CD4-positive, alpha-beta T cell treated with Interleukin-10 for 1 hour (primary cell): ENCODE results near the gene SMIM32.
A peak's percentile ranks its signal among the peaks of the same experiment; 100 is the strongest.

Experiments used
- DNase-seq: peaks from one replicate; pipeline ENCODE4 v3.0.0-alpha.2; 2020

Gene SMIM32

DNA sequence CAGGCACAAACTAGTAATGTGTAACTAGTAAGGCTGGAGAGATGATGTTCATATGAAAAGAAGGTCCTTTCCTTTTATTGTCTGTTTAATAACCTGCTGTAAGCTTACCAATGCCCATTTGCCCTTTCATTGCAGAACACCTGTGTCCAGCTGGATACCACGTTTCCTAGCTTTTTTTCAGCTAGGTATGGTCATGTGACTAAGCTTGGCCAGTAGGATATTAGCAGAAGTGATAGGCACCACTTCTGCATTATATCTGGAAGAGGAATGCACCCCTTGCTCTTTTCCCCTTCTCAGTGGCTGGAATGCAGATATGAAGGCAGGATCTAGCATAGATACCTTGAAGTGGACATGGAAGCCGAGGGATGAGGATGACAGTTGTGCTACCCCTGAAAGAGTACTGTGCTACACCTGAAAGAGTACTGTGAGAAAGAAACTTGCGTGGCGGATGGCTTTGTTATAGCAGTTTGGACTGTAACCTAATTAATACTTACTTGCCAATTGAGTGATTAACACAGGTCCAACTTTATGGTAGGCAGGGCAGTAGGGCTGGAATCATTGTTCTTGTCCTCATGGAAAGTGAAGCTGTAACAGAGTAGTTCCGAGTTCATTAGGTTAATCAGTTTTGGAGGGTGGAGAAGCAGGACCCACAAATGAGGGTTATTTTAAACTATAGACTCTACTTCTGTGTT is 6.8 kb downstream of the SMIM32 start:
- no peak for DNase-seq

DNA sequence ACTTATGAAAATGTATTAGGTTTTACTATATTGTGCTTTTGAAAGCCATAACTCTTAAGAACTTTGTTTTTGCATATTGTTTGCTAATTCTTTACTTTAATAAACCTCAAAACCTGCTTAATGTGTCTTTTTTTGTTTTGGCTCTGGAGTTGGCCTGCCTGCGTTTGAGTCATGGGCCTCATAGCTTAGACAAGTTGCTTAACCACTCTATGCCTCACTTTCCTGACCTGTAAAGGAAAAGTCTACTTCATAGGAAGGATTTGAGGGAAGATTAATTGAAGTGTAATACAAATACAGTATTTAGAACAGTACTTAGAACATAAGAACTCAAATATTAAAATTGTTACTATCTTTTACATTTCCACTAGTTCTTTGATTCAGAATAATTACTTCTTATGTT is 10.3 kb downstream of the SMIM32 start:
- no peak for DNase-seq

DNA sequence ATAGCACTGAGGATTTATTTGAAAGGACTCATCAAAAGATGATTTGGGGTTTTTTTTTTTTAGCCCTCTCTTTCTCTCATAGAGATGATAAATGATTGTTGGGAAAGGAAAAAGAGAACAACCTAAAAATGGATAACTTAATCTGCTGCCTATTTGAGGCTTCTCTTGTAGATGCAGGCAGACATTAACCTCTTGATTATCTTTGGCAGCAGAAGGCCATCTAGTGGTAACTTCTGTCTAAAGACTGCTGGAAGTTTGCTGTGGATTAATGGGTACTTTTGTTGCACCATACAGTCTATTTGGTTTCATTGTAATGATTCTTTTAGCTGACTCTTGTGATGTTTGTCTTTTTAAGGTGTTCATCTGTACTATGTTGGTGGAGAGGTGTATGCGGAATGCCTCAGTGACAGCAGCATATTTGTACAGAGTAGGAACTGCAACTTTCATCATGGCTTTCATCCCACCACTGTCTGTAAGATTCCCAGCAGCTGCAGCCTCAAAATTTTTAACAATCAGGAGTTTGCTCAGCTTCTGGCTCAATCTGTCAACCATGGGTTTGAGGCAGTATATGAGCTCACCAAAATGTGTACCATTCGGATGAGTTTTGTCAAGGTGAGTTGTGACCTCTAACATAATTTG is 18.8 kb downstream of the SMIM32 start:
- peak; percentile 18 for DNase-seq

DNA sequence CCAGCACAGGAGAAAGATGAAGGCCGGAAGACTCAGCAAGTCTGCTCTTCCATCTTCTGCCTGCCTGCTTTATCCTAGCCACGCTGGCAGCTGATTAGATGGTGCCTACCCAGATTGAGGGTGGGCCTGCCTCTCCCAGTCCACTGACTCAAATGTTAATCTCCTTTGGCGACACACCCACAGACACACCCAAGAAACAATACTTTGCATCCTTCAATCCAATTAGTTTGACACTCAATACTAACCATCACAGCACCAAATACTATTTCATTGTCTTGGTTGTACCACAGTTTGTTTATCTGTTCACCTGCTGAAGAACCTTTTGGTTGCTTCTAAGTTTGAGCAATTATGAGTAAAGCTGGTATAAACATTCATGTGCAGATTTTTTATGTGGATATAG is 23.7 kb downstream of the SMIM32 start:
- DNase-seq: no peak

DNA sequence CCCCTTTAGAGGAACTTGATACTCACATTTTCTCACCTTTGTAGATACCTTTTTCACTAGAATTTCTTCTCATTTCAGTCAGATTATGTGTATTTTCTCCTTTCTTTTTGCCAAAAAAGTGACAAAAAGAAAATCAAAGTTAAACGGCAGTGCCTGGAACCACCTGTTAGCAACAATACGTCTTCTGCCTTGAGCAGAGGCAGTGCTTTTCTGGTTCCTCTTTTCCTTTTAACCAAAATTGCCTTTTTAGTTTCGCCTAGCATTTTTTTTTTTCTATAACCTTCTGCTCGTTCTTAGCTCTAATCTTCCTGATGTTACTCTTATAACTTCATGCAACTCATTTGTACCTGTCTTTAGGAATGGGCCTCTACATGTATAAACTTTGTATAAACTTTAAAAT is 26.1 kb downstream of the SMIM32 start:
- no peak for DNase-seq

DNA sequence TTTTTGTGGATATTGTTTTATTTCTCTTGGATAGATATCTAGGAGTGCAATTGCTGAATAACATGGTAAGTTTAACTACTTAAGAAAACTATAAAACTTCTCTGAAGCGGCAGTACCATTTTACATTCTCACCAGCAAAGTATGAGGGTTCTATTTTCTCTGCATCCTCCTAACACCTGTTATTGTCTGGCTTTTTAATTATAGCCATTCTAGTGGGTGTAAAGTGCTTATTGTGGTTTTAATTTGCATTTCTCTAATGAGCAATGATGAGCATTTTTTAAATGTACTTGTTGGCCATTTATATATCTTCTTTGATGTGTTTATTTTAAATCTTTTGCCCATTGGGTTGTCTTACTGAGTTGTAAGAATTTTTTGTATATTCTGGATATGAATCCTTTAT is 28.7 kb downstream of the SMIM32 start:
- no peak for DNase-seq

DNA sequence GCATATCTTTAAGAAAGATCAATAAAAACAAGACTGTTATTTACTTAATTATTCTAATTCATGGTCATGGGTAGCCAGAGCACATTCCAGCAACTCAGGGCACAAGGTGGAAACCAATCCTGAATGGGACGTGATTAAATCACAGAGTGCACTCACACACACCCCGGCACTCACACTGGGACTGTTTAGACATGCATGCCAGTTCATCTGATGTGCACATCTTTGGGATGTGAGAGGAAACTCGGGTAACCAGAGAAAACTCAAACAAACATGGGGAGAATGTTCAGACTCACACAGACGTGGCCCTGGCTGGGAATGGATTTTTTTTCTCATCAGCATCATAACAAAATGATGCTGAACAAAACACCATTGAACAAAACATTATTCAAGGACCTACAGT is 31.0 kb downstream of the SMIM32 start:
- no peak for DNase-seq

DNA sequence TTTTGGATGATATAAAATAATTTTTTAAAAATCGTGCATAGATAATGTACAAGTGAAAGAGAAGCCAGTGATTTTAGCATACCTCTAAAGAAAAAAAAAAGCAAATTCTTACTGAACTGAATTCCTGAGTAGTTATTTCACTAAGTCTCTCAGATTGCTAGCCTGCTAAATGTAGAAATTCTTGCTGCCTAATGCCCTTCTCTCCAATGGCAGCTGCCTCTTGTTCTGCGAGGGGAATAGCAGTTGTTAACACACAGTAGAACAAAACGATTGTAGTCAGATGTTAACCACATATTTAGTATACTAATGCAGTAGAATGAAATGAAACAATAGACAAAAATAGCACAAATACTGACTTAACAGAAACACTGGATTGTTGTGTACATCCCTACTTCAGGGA is 33.5 kb downstream of the SMIM32 start:
- no peak for DNase-seq

DNA sequence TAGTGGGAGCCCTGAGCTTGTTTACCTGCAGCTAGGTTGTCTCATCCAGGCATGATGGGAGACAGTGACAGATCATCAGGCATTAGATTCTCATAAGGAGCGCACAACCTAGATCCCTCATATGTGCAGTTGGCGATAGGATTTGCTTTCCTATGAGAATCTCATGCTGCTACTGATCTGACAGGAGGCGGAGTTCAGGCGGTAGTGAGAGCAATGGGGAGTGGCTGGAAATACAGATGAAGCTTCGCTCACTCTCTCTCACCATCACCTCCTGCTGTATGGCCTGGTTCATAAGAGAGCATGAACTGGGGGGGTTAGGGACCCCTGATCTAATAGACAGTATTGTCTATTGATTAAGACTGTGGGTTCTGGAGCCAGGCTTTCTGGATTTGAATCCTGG is 35.4 kb downstream of the SMIM32 start:
- no peak for DNase-seq

DNA sequence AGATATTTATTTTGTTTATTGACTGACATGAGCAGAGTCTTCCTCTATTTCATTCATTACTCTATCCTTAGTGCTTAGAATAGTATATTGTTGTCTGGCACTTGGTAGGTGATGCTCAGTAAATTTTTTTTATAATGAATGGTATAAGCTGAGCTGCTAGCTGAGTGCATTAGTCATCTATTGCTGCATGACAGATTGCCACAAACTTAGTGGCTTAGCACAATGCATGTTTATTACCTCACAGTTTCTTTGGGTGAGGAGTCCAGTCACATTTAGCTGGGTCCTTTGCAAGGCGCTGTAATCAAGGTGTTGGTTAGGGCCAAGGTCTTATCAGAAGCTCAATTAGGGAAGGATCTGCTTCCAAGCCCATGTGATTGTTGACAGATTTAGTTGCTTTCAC is 37.2 kb downstream of the SMIM32 start:
- DNase-seq: no peak

DNA sequence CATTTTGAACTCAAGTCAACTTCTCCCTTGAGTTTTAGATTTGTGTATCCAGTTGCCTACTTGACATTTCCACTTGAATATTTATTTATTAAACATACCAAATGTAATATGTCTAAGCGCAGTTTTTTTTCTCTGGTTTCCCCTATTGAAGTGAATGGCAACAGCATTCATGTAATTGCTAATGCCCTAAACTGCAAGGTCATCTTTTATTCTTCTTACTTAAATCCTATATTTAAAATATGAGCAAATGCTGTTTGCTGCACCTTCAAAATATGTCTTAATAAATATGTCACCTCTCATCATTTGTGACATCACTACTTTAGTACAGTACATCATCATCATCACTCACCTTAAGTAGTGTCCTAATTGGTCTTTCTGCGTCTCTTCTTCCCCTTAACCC is 37.9 kb downstream of the SMIM32 start:
- DNase-seq: no peak

DNA sequence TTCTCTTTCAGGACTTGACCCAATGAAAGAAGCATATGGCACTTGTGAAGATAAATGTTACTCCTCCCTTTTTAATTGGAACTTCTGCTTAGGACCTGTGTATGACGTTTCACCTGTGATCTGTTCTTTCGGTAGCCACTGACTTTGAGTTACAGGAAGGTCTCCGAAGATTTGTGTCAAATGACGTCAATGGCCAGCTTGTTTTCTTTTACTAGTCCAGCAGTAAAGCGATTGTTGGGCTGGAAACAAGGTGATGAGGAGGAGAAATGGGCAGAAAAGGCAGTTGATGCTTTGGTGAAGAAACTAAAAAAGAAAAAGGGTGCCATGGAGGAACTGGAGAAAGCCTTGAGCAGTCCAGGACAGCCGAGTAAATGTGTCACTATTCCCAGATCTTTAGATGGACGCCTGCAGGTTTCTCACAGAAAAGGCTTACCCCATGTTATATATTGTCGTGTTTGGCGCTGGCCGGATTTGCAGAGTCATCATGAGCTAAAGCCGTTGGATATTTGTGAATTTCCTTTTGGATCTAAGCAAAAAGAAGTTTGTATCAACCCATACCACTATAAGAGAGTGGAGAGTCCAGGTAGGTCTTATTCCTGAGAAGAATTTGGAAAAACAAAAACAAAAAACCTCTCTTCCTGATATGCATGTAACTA is 39.3 kb downstream of the SMIM32 start:
- no peak for DNase-seq

DNA sequence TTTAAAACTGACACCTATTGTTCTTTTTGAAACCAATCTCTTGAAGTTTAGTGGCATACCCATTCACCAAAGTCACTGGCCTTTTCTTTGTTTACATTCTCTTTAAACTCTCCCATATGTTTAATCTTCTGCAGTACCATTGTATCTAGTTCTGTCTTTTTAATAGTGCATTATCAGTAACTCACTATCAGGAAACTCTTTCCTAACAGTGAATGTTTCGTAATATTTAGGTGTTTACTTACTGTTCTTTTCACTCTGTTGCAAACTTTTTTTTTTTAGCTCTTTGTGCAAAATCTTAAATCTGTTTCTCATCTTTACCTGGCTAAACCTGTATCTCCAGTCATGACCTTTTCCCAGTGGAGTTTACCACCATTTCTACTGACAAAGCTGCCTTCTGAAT is 43.1 kb downstream of the SMIM32 start:
- DNase-seq: no peak

DNA sequence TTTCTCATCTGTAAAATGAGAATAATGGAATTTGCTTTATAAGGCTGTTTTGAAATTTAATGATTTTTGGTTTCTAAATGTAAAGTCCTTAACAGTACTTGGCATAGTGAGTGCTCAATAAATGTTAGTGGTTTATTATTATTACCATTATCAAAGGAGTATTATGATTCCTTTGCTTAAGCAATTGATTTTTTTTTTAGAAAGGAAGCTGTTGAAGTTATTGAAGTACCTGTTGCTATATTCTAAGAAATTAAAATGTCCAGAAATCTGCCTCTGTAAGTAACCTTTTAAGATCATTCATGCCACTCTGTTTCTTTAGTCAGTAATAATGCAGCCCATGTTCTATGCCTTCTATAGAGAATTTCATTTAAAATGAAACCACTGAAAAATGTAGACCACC is 45.3 kb downstream of the SMIM32 start:
- DNase-seq: no peak

DNA sequence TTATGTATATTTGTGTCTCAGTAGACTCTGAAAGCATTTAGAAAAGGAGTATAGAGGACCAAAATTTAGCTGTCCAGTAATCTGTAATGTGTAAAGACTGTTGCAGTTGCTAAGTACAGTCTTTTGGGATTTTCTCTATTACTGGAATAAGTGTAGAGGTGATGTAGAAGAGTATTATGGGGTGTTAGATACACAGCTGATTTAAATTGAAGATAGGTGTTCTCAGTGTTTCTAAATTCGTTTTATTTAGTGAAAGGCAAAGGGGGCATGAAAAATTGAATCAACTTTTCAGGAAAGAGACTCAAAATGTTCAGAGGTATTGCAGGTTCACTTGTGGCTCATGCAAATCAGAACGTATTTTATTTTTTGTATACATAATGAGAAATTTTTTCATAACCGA is 46.8 kb downstream of the SMIM32 start:
- DNase-seq: no peak

DNA sequence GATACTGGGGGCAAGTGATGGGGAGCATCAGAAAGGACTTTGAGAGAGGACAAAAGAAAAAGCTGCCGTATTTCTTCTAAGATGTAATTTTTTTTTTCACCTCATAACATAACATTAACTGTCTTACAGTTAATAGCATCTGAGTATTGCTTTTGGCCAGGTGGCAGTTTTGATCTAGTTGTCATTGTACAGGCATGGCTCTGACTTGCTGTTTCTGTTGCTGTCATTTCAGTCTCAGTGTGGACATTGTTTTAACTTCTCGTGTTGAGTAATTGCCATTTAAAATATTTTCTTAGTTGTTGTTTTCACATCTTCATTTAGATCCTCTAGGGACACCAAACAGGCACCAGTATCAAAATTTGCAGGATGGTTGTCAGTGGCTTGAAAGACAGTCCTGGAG is 47.9 kb downstream of the SMIM32 start:
- DNase-seq: no peak

DNA sequence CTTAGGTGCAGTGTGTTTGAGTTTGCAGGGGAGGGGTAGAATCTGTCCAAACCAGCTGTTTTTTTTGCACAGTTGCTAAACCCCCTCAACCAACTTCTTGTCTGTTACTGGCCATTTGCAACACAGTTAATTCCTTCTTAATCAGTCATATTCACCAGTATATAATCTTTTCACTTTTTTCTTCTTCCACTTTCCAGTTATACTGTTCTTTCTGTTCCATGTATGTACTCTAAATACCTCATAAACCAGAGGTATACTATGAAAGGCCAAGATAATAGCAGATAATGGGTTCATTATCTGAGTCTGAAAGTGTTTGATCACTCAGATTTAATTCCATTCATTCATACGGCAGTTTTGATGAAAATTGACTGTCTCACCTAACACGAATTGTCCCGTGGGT is 49.2 kb downstream of the SMIM32 start:
- no peak for DNase-seq

DNA sequence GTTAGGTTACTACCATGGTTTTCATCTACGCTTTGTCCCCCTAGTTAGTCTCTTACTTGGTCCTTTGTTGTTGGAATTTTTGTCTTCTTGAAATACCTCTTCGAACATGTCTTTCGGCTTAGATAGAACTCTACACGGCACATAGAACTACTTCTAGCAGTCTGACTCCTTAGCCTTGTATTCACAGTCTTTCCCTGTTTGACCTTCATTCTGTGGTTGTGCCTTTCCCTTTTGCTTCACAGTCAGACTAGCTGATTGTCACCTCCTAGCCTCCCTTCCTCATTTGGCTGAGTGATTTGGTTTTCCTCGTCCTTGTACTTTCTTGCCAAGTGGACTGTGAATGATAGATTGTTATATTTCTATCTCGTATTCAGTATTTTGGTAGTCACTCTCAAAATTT is 49.6 kb downstream of the SMIM32 start:
- DNase-seq: no peak

DNA sequence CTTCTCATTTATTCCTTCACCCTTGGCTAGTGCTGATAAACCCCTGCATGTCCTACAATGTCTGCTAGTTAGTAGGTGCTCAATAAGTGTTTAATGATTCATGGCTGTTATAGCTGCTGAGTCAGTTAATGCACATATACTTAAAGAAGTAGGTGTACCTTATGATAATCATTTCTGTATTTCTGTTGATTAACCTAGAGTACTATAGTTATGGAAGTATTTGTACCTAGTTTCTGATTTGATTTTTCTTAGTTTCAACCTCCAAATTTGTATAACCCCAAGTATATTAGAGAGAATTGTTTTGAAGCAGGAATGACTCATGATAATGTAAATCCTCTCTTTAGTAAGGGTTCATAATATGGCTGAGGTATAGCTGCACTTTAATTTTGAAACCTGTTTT is 51.4 kb downstream of the SMIM32 start:
- no peak for DNase-seq
